MG63 (cell line): ENCODE results near the gene EMC8. TPM values are rescaled to one million over a fixed set of nuclear protein-coding genes. Genes with fewer than 3 reads are reported as not detected.

Experiments
- DNase-seq: peaks from one replicate; pipeline ENCODE4 v3.0.0-alpha.2; 2020
- H3K27me3 ChIP-seq: fragments of 250-450 bp; sonication (Bioruptor Pico); 2 replicates; pipeline ENCODE4 v1.5.1; 2020; ENCODE audit warnings: mild to moderate bottlenecking, moderate library complexity
- H3K36me3 ChIP-seq: fragments of 250-450 bp; sonication (Bioruptor Pico); 2 replicates; pipeline ENCODE4 v1.5.1; 2020; ENCODE audit warnings: mild to moderate bottlenecking, moderate library complexity
- H3K4me3 ChIP-seq: fragments of 250-450 bp; sonication (Bioruptor Pico); 2 replicates; pipeline ENCODE4 v1.5.1; 2020; ENCODE audit warnings: mild to moderate bottlenecking, moderate library complexity
- H3K9me3 ChIP-seq: fragments of 250-450 bp; sonication (Bioruptor Pico); 2 replicates; pipeline ENCODE4 v1.5.1; 2020; ENCODE audit warnings: mild to moderate bottlenecking, moderate library complexity
- total RNA-seq: library from RNA; depleted of rRNA; stranded (reverse); fragments of >200 nt; shearing (Covaris generic); gene quantifications from 2 replicates; pipeline ENCODE4 v1.2.3, GENCODE V29; 2014; ENCODE audit warnings: low replicate concordance

EMC8 gene
- total RNA-seq, 1 experiment from 2014 or later, result 46.4 TPM

DNA sequence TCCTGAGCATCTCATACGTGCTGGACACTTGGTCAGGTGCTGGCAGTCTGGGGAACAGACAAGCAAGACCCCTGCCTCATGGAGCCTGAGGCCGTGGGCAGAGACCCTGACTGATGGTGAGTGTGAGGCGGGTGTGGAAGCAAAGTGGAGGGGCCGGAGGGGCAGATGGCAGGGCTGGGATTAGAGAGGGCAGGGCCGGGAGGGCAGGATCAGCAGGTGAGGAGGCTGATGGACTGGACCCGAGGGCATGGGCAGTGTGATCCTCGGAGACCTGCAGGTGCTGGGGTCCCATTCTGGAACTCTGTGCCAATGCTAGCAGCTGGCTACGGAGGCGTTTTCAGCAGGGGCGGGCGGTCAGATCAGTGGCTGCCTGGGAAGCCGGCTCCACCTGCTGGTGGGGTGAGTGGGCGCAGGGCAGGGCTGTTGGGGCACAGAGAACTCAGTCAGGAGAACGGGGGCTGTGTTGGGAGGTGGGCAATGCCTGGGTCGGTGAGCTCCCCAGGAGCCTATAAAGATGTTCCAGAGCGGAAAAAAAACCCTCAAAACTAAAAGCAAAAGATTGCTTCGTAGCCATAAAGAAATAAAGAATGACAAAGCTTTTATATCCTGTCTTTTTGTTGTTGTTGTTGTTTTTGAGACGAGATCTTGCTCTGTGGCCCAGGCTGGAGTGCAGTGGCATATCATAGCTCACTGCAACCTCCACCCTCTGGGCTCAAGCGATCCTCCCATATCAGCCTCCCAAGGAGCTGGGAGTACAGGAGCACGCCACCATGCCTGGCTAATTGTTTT lies 39.5 kb downstream of the EMC8 start:
- Histone ChIP-seq H3K9me3 (no peaks in the 10 kb centered on the region), H3K36me3 (no peaks in the 10 kb centered on the region), H3K27me3 (no peaks in the 10 kb centered on the region), H3K4me3 (no peak overlapping the region)
- no peak for DNase-seq

DNA sequence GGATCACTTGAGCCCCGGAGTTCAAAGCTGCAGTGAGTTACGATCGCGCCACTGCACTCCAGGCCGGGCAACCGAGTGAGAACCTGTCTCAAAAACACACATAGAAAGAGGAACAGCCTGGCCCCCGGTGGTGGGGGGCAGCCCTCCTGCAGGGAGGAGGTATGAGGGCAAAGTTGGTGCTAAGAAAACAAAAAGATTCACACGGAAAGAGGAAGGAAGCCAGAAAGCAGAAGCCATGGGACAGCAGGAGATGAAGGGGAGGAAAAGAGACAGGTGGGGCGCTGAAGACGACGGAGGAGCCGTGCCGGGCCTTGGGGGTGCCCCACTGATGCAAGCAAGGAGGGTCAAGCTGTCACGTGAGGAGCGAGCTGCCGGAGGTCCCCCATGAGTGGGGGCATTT lies 40.2 kb downstream of the EMC8 start:
- Histone ChIP-seq H3K9me3 (no peaks in the 10 kb centered on the region), H3K27me3 (no peaks in the 10 kb centered on the region), H3K36me3 (no peaks in the 10 kb centered on the region), H3K4me3 (no peak overlapping the region)
- no peak for DNase-seq

DNA sequence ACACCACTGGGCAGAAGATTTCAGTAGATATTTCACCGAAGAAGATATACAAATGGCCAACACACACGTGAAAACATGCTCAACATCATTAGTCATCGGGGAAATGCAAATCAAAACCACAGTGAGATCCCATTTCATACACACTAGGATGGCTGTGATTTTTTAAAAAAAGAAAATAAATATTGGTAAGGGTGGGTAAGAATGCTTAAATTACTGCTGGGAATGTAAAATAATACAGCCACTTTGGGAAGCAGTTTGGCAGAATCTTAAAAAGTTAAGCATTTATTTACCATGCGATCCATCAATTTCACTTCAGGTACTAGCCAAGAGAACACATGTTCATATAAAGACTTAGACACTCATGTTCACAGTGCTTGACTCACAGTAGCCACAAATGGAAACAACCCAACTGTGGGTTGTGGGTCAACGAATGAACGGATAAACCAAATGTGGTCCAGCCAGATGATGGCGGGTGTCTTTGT lies 42.0 kb downstream of the EMC8 start:
- Histone ChIP-seq H3K9me3 (no peaks in the 10 kb centered on the region), H3K36me3 (no peaks in the 10 kb centered on the region), H3K27me3 (no peaks in the 10 kb centered on the region), H3K4me3 (no peak overlapping the region)
- peak; percentile 35 for DNase-seq

DNA sequence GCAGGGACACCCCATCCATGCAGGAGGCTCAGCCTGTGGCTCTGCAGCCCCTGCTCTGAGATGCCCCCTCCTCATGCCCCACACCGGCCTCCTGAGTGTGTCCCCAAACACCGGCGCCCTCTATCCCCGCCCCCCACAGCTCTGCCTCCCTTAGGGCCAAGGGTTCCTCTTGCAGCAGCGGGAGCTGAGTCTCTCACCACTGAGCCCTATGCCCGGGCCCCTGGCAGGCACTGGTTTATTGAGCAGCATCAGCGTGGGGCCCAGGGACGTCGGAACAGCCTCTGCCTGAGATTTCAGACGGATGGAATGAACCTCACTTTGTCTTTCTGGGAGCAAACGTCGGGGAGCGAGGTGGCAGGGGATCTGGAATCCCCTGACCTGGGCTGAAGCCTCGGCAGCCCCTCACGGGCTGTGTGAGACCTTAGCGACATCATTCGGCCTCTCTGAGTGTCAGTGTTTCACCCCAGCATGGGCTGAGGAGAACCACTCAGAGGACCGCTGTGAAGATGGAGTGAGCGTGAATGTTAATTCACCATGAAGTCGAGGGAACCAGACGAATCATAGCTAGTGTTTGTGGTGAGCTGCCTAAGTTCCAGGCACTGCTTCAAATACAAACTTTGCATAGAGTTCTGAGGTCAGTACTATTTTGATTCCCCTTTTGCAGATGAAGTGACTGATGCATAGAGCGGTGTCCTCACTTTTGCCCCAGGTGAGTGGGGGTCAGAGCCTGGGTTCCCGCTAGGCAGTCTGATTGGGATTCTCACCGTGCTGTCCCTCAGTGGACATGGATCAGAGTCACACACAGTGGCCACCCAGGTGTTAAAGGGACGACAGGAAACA lies 43.2 kb downstream of the EMC8 start:
- no peak for DNase-seq
- no peaks in the 10 kb centered on the region for H3K9me3 ChIP-seq
- no peaks in the 10 kb centered on the region for H3K27me3 ChIP-seq
- H3K4me3 ChIP-seq, result no peak overlapping the region
- H3K36me3 ChIP-seq, result no peaks in the 10 kb centered on the region

DNA sequence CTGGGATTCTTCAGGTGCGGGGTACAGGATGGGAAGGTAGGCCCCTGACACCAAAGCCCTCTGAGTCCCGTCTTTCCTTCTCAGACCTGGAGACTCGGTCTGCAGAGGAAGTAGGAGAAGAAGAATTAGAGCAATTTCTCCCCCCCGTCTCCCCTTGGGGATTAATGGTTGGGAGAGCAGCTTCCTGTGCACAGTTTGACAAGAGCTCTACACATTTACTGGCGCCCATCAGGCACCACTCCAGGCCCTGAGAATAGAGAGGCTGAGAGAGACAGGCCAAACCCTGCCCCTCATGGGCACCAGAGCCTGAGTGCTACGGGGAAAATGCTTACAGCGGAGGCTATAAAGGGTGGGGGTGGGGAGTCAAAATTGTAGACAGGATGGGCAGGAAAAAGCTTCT lies 44.9 kb downstream of the EMC8 start:
- H3K9me3 ChIP-seq, result no peaks in the 10 kb centered on the region
- no peak for DNase-seq
- H3K36me3 ChIP-seq, result no peaks in the 10 kb centered on the region
- H3K27me3 ChIP-seq, result no peaks in the 10 kb centered on the region
- no peak overlapping the region for H3K4me3 ChIP-seq

DNA sequence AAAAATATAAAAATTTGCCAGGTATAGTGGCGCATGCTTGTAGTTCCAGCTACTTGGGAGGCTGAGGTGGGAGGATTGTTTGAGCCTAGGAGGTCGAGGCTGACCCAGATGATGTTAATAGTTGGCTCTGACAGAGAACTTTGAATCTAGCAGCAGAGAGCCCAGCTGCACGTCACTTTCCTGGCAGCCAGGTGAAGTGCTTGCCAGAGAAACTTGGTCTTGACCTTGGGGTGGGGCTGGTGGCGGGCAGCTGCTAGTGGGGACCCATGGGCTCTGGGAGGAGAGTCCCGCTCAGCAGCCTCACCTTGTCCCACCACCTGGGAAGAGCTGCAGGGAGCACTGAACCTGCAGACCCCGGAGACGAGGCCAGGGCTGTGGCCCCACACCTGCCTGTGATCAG lies 45.4 kb downstream of the EMC8 start:
- no peaks in the 10 kb centered on the region for H3K9me3 ChIP-seq
- no peaks in the 10 kb centered on the region for H3K36me3 ChIP-seq
- no peak overlapping the region for H3K4me3 ChIP-seq
- H3K27me3 ChIP-seq, result no peaks in the 10 kb centered on the region
- no peak for DNase-seq

DNA sequence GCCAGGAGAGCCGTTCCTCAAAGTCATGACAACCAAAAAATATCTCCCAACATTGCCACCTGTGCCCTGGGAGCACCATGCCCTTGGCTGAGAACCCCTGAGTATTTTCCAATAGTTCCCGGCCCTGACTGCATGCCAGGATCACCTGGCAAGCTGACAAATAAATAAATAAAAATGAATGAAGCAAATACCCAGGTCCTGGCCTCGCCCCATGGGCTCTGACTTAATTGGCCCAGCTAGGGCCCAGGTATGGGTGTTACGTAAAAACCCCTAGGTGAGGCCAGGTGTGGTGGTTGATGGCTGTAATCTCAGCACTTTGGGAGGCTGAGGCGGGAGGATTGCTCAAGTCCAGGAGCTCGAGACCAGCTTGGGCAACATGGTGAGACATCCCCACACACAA lies 45.8 kb downstream of the EMC8 start:
- H3K9me3 ChIP-seq, result no peaks in the 10 kb centered on the region
- no peak overlapping the region for H3K4me3 ChIP-seq
- no peak for DNase-seq
- no peaks in the 10 kb centered on the region for H3K27me3 ChIP-seq
- H3K36me3 ChIP-seq, result no peaks in the 10 kb centered on the region

DNA sequence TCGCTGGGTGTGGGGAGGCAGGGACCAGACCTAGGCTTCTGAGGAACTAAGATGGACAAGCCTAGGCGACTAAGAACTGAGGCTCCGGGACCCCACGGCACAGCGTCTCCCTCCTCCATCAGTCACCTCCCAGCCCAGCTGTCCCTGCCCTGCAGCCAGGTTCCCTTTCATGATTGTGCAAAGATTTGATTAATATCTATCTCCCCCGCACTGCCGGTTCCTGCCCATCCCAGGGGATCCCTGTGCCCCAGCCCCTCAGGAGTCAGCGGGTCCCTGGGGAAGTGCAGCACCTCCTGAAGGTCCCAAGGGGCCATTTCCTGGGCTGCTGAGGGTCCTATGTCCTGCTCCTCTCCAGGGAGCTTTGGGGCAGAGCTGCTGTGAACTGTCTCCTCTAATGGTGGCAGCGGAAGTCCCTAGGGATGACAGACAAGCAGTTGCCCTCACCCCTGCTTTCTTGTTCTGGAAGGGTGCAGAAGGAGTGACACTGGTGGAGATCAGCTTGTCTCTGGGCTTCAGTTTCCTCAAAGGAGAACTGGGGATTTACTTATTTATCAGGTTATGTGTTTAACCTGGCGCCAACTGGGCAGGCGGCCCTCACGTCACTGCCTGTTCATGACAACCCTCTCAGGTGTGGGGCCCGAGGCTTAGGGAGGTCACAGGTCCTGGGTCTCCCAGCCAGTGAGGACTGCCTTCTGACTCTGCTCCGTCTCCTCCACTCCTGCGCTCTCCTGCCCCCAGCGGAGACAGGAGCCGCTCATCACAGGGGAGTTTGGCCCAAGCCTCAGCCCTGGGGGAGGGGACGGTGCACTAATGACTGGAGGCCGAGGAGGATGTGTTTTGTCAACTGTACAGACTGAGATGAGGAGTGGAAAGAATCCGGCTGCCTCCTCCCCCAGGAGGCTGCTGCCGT lies 46.6 kb downstream of the EMC8 start:
- no peak for DNase-seq
- Histone ChIP-seq H3K27me3 (no peaks in the 10 kb centered on the region), H3K4me3 (no peak overlapping the region), H3K36me3 (no peaks in the 10 kb centered on the region), H3K9me3 (no peaks in the 10 kb centered on the region)

DNA sequence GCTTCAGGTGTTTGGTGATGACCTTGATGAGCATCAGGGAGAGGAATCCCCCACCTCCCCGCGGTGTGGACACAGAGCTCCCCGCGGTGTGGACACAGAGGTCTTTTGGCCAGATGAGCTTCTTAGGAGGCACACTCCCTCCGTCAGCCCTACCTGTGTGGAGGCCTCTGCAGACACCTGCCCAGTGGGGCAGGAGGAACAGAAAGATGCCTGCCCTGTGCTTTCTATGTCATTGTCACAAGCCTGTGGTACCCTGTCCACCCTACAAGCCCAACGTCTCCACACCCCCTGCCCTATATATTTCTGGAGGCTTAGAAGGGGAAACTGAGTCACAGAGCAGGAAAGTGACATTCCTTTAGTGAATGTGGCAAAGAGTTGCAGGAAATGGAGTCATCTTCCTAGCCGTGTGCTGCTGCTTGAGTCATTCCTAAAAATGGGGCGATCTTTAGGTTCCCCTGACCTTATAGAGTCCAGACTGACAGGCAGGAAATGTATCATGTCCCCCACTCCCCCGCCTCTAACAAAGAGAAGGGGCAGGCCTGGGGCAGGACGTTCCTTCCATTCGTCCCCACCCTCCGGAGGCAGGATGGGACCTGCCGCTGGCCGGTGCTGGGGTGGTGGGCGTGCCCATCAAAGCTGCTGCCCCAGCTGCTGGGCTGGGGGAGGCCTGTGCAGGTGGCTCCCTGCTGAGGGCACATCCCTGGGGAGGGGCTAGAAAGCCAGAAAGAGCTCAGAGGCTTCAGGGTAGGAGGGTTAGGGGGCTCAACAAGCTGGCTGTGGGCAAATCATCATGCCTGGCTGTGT lies 47.4 kb downstream of the EMC8 start:
- no peak for DNase-seq
- Histone ChIP-seq H3K36me3 (no peaks in the 10 kb centered on the region), H3K9me3 (no peaks in the 10 kb centered on the region), H3K27me3 (no peaks in the 10 kb centered on the region), H3K4me3 (no peak overlapping the region)

DNA sequence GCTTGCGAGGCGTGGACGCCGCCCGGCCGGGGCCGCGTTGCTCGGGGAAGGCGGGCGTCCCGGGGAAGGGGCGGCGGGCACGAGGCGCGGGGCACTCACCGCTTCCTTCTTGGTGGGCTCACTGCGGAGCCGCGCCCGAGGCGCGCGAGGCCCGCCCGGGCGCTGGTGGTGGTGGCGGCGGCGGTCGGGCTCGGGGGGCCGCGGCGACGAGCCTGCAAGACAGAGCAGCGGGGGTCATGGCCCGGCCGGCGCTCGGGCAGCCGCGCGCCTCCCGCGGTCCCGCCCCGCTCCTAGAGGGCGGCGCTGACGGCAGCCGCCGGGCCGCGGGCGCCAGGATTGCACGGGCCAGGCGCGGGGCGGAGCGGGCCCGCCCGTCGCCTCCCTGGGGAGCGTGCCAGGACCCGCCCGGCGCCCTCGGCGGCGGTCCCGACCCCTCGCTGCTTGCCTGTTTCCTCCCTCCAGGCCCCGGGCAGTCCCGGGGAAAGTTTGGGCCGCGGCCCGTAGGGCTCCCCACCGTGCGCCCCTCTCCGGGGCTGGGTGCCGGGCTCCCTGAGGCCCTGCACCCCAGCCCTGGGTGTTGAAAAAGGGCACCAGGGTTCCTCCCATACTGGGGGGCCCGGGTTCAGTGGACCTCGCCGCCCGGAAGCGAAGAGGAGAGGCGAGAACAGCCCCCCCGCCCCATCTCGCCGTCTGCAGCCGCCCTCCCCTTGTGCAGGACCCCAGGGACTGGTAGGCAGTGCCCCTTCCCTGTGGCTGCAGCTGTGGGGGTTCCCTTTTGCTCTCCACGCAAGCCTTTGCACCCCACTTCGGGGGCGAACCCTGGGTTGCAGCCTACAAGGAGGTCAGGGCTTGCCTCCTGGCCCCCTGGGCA lies 48.3 kb downstream of the EMC8 start, which contains the start of gene C16orf74:
Gene C16orf74 (minus strand): TSS at position 270 of the 871 bp plus-strand sequence. CDS start 15,879 bp downstream, outside the sequence.
- H3K27me3 ChIP-seq, result no peaks in the 10 kb centered on the region
- H3K36me3 ChIP-seq, result no peaks in the 10 kb centered on the region
- DNase-seq, result peak; percentile 59
- H3K9me3 ChIP-seq, result no peaks in the 10 kb centered on the region
- H3K4me3 ChIP-seq, result peak within 1 kb of the TSS; percentile 56

DNA sequence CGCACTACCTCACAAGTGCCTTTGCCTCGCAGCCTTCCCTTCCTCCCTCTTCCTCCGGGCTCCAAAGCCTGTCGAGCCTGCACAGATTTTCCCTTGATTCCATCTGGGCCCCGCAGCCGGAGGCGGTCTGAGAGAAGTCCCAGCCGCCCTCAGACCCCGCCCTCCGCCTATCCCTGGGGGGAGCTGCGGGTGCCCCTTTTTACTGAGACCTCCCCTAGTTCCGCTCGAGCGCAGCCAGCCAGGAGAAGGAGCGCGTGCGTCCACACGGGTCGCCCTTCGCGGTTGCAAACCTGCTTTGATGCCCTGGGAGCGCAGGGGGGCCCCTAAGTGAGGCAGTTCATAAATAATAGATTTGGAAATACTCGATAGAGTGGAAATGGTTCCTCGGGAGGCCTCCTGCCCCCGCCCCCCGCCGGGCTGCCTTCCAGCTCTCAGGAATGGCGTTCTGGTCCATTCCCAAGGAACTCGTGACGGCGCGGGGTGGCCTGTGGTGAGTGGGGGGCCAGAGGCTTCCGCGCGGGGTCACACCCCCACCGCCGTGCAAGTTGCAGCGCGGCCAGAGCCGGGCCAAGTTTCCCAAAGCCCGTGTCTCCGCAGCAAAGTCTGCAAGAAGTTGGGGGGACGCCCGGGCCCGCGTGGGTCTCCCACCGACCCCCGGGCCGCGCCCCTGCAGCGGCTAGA lies 49.1 kb downstream of the EMC8 start:
- DNase-seq, result no peak
- Histone ChIP-seq H3K9me3 (no peaks in the 10 kb centered on the region), H3K36me3 (no peaks in the 10 kb centered on the region), H3K27me3 (no peaks in the 10 kb centered on the region), H3K4me3 (peak overlapping the region; percentile 56)

DNA sequence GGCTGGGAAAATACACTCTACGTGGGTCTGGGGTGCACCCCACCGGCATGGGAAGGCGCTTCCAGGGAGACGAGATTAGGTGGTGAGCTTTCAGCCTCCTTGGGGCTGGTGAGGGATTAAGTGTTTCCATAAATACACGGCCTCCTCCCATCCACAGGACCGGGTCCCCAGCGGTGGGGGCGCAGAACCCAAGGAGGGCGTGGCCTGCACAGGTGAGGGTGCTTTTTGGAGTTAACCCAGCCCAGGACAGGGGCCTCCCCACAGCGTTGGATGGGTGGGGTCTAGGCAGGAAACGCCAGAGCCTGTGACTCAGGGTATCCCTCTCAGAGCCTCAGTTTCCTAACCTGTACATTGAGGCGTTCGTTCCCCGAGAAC lies 49.6 kb downstream of the EMC8 start:
- Histone ChIP-seq H3K27me3 (no peaks in the 10 kb centered on the region), H3K4me3 (peak overlapping the region; percentile 56; the same call in 1 of the 2 replicates), H3K9me3 (no peaks in the 10 kb centered on the region), H3K36me3 (no peaks in the 10 kb centered on the region)
- DNase-seq, result no peak

DNA sequence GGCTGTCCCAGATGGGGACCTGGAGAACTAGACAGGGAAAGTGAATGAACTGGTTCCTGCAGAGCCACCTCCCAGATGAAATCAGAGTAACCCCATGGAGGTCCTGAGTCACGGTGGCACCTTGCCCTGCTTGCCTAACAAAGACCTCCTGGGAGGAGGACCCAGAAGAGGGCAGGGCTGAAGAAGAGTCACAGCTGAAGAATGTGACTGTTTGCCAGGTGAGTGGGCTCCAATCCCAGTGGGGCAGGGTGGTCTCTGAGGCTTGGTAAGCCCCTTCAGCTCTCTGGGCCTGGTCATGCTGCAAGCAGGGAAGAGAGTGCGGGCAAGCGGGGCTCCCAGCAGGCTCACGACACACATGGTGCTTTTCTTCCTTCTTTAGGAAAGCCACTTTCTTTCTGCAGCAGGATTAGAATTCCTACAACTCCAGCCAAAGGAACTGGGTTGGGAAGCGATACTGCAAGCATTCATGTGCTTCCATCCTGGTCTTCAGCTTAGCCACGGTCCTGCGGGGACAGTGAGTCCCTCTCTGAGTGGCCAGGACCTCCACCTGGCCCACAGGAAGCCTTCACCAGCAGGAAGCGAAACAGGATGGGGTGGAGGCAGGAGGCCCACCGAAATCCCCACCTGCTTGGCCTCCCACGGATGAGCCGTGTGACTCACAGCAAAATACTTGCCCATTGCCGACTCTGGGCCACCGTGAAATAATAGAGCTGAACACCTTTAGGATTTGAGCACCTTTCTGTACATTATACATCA lies 52.7 kb downstream of the EMC8 start:
- peak; percentile 86 for DNase-seq
- Histone ChIP-seq H3K4me3 (no peak overlapping the region), H3K9me3 (no peaks in the 10 kb centered on the region), H3K36me3 (no peaks in the 10 kb centered on the region), H3K27me3 (no peaks in the 10 kb centered on the region)
